Fibroblast of the aortic adventitia (primary cell): ENCODE results near the gene TCERG1L. TPM values are rescaled to one million over a fixed set of nuclear protein-coding genes. Genes with fewer than 3 reads are reported as not detected.
"Not testable (repeated sequence)": the region's sequence is repeated elsewhere in the genome, so short reads cannot be mapped to it uniquely, and the experiment has no call there.

Experiments used
- DNase-seq: peaks from one replicate; pipeline ENCODE4 v3.0.0-alpha.2; 2010; ENCODE audit warnings: low read depth
- H3K4me3 ChIP-seq: 2 replicates; pipeline ENCODE4 v1.5.1; 2011; ENCODE audit warnings: low read depth, mild to moderate bottlenecking, control low read depth, low read length, moderate library complexity
- total RNA-seq: library from RNA; depleted of rRNA; stranded (reverse); fragments of >200 nt; gene quantifications from 2 replicates; pipeline ENCODE4 v1.2.3, GENCODE V29; 2012; ENCODE audit warnings: low replicate concordance
- TF ChIP-seq, protein P1 (sequence below): IDR thresholded peaks from 2 replicates; pipeline ENCODE4 v1.5.1; 2011; ENCODE audit warnings: mild to moderate bottlenecking, low read length, control low read depth, inconsistent platforms; ENCODE audit not compliant: insufficient read depth

Gene TCERG1L
- total RNA-seq, 1 donor, result not detected

DNA sequence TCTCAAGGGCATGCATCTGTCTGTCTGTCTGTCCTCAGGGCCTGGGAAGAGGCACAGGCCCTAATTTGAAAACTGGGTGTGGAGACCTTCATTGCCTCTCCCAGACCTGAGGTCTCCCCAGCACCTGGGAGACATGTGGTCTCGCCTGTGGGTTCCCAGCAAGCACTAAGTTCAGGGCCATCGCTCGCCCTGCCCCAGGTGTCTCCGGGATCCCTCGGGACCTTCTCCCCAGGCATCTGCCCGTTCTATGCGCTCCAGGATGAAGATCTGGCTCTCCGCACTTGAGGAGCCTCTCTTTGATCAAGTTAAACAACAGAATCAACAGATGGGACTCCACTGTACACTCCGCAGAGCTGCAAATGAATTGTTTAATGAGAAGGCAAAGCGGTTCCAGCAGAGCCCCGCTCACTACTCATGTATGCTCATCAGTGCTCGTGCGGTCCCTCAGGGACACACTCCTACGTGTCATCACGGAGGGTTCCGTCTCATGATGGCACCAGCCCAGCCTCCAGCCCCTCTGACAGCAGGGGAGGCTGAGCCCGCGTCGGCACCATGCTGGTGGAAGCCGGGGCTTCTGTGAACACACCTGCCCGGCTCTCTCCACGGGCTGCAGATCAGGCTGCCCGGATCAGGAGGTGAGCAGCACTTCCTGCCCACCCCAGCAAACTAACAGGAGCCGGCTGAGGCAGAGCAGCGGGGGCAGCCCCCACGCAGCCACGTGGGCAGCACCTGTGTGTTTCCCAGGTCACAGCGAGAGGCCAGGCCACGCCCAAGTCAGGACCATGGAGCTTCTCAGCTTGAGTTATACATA is 132.8 kb downstream of the TCERG1L start:
- no peak overlapping the region for H3K4me3 ChIP-seq
- TF ChIP-seq, protein P1, sequence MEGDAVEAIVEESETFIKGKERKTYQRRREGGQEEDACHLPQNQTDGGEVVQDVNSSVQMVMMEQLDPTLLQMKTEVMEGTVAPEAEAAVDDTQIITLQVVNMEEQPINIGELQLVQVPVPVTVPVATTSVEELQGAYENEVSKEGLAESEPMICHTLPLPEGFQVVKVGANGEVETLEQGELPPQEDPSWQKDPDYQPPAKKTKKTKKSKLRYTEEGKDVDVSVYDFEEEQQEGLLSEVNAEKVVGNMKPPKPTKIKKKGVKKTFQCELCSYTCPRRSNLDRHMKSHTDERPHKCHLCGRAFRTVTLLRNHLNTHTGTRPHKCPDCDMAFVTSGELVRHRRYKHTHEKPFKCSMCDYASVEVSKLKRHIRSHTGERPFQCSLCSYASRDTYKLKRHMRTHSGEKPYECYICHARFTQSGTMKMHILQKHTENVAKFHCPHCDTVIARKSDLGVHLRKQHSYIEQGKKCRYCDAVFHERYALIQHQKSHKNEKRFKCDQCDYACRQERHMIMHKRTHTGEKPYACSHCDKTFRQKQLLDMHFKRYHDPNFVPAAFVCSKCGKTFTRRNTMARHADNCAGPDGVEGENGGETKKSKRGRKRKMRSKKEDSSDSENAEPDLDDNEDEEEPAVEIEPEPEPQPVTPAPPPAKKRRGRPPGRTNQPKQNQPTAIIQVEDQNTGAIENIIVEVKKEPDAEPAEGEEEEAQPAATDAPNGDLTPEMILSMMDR, result no peak

DNA sequence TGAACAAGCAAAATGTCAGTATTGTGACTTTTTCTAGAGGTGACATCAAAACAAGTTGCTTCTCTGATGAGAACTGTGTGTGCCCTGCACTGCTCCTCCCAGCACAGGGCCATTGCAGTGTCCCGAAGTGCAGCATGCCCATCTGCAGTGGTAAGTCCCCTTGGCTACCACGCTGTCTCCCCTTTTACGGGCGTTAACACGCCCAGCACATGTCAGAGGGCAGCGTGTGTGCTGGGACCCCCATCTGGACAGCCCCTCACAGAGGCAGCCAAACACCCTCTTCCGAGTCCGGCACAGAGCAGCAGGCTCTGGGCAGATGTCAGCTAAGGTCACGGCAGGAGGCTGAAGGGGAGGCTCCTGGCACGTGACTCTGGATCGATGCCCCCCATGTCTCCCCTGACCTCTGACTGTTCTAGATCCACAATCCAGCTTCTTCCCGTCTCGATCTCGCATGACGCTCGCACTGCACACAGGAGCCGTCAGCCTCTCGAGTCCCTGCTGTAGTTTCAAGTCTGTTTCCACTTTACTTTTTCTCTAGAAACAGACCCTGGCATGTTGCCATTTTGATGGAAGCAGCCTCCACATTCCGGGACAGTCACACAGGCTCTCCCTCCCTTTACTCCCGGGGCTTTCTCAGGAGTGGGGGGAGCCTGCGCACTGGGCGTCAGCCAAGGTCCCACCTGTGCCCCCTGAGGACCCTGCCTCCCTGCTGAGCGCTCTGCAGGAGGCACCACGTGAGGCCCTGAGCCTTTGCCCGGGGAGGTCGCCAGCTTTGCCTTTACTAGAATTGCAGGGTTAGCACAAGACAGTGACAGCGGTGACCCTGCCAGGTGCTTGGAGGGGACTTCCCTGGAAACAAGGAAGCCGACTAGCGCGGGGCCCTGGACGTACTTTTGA is 133.8 kb downstream of the TCERG1L start:
- H3K4me3 ChIP-seq, result no peak overlapping the region
- TF ChIP-seq, protein P1, result no peak
- no peak for DNase-seq

More for the DNA sequence above, 132.8 kb downstream of the TCERG1L start:
- DNase-seq, result no peak

DNA sequence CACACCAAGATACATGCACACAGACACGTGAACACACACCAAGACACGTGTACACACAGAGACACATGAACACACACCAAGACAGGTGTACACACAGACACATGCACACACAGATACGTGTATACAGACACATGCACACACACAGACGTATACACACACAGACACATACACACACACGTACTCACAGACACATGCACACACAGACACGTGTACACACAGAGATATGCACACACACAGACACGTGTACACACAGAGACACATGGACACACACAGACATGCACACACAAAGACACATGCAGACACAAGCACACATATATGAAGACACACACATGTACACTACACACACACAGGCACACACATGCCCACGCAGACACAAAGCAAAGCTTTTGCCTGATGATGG is 134.6 kb downstream of the TCERG1L start:
- DNase-seq, result no peak
- TF ChIP-seq, protein P1, result no peak
- H3K4me3 ChIP-seq, result no peak overlapping the region

DNA sequence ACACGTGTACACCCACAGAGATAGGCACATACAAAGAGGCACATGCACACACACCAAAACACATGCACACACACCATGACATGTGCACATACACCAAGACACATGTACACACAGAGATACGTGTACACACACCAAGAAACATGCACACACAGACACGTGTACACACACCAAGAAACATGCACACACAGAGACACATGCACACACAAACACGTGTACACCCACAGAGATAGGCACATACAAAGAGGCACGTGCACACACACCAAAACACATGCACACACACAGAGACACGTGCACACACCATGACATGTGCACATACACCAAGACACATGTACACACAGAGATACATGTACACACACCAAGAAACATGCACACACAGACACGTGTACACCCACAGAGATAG is 135.2 kb downstream of the TCERG1L start:
- not testable (repeated sequence) for DNase-seq, H3K4me3 ChIP-seq

DNA sequence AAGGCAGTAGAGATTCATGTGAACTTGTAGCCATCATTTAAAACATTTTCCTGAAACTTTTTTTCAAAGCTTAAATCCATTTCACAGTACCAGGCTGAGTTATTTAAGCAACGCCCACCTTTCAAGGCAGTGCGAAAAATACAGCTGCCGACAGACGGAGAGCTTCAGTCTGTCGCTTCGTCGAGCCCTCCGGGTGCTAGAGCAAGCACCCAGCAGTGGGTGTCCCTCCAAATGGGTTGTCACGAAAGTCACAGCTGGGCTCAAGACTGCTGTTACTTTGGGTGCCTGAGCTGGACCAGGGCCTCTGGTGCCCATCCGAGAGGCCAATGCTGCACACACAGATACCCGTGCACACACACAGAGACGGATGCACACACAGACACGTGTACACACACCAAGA is 135.6 kb downstream of the TCERG1L start:
- no peak for DNase-seq
- no peak overlapping the region for H3K4me3 ChIP-seq
- TF ChIP-seq, protein P1, result no peak

DNA sequence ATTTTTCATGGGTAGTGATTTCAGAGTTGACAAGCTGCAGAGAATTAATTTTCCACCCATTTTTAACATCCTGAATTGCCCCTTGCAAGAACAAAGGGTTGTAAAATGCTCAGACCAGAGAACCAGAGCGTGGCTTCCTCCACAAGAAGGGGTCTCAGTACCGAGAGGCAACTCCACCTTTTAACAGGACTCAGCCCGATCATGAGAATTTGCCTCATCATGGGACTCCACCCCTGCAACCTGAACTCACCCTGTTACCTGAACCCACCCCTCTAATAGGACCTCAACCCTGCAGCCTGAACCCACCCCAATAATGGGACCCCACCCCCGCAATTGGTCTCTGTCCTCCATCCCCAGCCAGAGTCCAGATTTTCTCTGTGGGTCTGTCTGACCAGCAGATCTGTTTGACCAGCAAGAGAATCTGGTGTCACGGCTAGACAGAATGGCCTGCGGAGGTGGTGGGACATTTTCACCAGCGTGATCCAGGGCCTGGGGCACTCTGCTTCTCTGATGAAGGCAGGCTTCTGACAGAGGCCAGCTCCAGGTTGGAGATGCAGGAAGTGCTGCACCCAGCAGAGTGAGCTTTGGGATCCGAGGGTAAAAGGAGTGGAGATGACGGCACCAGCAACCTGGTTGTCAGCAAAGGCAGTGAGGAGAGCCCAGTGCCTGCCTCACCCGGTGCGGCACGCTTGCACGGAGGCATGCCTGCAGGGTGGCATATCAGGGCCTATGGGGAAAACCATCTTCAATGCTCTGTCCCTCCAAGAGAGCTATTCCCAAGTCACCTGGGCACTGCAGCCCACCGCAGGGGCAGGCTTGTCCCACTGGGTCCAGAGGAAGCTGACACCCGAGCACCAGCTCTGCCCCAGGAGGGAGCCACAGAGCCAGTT is 136.6 kb downstream of the TCERG1L start:
- H3K4me3 ChIP-seq, result no peak overlapping the region
- no peak for DNase-seq
- TF ChIP-seq, protein P1, result no peak

DNA sequence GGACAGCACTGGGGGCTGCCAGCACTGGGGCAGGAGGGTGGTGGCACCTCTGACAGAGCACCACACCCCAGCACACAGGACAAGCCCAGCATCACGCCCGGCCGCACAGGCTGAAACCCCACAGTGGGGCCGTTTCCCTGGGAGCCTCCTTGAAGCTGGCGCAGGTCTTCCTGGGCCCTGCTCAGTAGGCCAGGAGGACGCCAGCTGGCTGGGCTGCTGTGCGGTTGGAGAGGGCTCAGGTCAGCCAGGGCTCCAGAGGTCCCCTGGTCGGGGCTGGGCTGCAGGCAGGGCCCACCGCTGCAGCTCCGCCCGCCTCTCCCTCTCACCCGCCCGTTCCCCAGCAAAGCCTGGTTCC is 137.3 kb downstream of the TCERG1L start:
- TF ChIP-seq, protein P1, result no peak
- DNase-seq, result no peak
- no peak overlapping the region for H3K4me3 ChIP-seq
